HepG2 (cell line): ENCODE results near the gene GRAMD1B.

ENCODE experiments used
- CERS6 ChIP-seq: sonication (generic); formaldehyde crosslinking; IDR thresholded peaks from 2 replicates; pipeline ENCODE4 v1.5.0; 2020; ENCODE audit warnings: missing genetic modification reagents
- POLR2AphosphoS5 ChIP-seq: IDR thresholded peaks from 2 replicates; pipeline ENCODE4 v1.6.1; 2012; ENCODE audit warnings: low read depth, low read length
- ZNF589 ChIP-seq: sonication (generic); formaldehyde crosslinking; conservative IDR thresholded peaks from 2 replicates; pipeline ENCODE4 v1.8.0; 2022; ENCODE audit warnings: mild to moderate bottlenecking, moderate library complexity, missing genetic modification reagents
- TF ChIP-seq, protein P1 (sequence below), 2 experiments: IDR thresholded peaks; 2 replicates each; pipeline ENCODE4 v1.6.1; 2011 to 2012; ENCODE audit warnings: low read length in 2 of 2, borderline replicate concordance in 1 of 2, low read depth in 1 of 2, mild to moderate bottlenecking in 1 of 2, moderate library complexity in 1 of 2

DNA sequence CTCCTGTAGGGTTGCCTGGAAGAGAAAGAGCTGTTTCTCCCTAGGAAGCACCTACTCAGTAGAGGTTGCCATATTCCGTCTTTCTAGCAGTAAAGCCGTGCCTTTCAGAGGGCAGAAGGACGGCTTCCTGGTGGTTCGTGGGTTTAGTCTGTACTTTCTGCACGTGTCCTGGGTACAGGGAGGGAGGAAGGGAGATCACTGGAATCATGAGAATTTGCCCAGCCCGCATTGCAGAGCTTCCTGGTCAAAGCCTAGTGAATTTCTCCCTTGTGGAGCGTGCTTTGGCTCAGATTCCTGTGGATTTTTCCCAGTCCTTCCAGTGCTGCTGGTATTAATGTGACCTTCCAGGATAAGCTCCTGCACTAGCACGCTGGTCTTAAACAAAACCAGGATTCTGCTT, 44.9 kb downstream of the GRAMD1B start:
- no peak for TF ChIP-seq ZNF589 (CRISPR knock-in tag)
- TF ChIP-seq CERS6 (CRISPR knock-in tag), result no peak
- TF ChIP-seq POLR2AphosphoS5, result no peak
- TF ChIP-seq, protein P1, sequence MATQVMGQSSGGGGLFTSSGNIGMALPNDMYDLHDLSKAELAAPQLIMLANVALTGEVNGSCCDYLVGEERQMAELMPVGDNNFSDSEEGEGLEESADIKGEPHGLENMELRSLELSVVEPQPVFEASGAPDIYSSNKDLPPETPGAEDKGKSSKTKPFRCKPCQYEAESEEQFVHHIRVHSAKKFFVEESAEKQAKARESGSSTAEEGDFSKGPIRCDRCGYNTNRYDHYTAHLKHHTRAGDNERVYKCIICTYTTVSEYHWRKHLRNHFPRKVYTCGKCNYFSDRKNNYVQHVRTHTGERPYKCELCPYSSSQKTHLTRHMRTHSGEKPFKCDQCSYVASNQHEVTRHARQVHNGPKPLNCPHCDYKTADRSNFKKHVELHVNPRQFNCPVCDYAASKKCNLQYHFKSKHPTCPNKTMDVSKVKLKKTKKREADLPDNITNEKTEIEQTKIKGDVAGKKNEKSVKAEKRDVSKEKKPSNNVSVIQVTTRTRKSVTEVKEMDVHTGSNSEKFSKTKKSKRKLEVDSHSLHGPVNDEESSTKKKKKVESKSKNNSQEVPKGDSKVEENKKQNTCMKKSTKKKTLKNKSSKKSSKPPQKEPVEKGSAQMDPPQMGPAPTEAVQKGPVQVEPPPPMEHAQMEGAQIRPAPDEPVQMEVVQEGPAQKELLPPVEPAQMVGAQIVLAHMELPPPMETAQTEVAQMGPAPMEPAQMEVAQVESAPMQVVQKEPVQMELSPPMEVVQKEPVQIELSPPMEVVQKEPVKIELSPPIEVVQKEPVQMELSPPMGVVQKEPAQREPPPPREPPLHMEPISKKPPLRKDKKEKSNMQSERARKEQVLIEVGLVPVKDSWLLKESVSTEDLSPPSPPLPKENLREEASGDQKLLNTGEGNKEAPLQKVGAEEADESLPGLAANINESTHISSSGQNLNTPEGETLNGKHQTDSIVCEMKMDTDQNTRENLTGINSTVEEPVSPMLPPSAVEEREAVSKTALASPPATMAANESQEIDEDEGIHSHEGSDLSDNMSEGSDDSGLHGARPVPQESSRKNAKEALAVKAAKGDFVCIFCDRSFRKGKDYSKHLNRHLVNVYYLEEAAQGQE (IDR thresholded peaks at IDR 0.05; ENCODE audit: borderline replicate concordance in 1 of 2, low read depth in 1 of 2, low read length in 2 of 2), result no peak
